Eye (tissue), 1 donor: ENCODE results near the gene EFHC1.
"Not testable (repeated sequence)": the region's sequence is repeated elsewhere in the genome, so short reads cannot be mapped to it uniquely, and the experiment has no call there.

Experiments
- DNase-seq: peaks from one replicate; pipeline ENCODE4 v3.0.0-alpha.2; 2015

Gene EFHC1

GRCh38 chr6:52400313-52401041 lies 19.7 kb upstream of the EFHC1 start:
- DNase-seq: no peak

- DNase-seq: no peak
These were observed 17.1 kb upstream of the EFHC1 start for GRCh38 chr6:52403086-52403485.

- no peak for DNase-seq
These were observed 16.5 kb upstream of the EFHC1 start for GRCh38 chr6:52403627-52404026.

- no peak for DNase-seq
These were observed 14.9 kb upstream of the EFHC1 start for GRCh38 chr6:52405243-52405642.

- DNase-seq: peak; percentile 61
These were observed 12.7 kb upstream of the EFHC1 start for GRCh38 chr6:52407467-52407866.

GRCh38 chr6:52409499-52409898 lies 10.6 kb upstream of the EFHC1 start:
- no peak for DNase-seq

GRCh38 chr6:52410979-52411378 lies 9.2 kb upstream of the EFHC1 start:
- DNase-seq: no peak

- no peak for DNase-seq
These were observed 8.2 kb upstream of the EFHC1 start for GRCh38 chr6:52411911-52412310.

- DNase-seq: no peak
These were observed 4.8 kb upstream of the EFHC1 start for GRCh38 chr6:52415333-52415732.

GRCh38 chr6:52415917-52416628 lies 4.1 kb upstream of the EFHC1 start:
- DNase-seq: no peak

GRCh38 chr6:52416629-52417151 lies 3.5 kb upstream of the EFHC1 start:
- DNase-seq: peak; percentile 89

- DNase-seq: no peak
These were observed 2.4 kb upstream of the EFHC1 start for GRCh38 chr6:52417675-52418111.

GRCh38 chr6:52418606-52419005 lies 1.5 kb upstream of the EFHC1 start:
- no peak for DNase-seq

GRCh38 chr6:52420668-52421358 lies 671 bp downstream of the EFHC1 start:
- peak; percentile 71 for DNase-seq

GRCh38 chr6:52422156-52422555 lies 2.0 kb downstream of the EFHC1 start:
- no peak for DNase-seq

- no peak for DNase-seq
These were observed 3.3 kb downstream of the EFHC1 start for GRCh38 chr6:52423448-52423847.

GRCh38 chr6:52423971-52424381 lies 3.8 kb downstream of the EFHC1 start:
- peak; percentile 25 for DNase-seq

- no peak for DNase-seq
These were observed 4.4 kb downstream of the EFHC1 start for GRCh38 chr6:52424513-52424912.

- no peak for DNase-seq
These were observed 6.5 kb downstream of the EFHC1 start for GRCh38 chr6:52426667-52427066.

GRCh38 chr6:52433294-52433693 lies 13.2 kb downstream of the EFHC1 start:
- DNase-seq: not testable (repeated sequence)

- DNase-seq: no peak
These were observed 15.2 kb downstream of the EFHC1 start for GRCh38 chr6:52435345-52435744.

- DNase-seq: no peak
These were observed 18.8 kb downstream of the EFHC1 start for GRCh38 chr6:52438926-52439325.

GRCh38 chr6:52454556-52454955 lies 34.4 kb downstream of the EFHC1 start:
- DNase-seq: no peak

- peak; percentile 30 for DNase-seq
These were observed 37.0 kb downstream of the EFHC1 start for GRCh38 chr6:52457096-52457495.
